Endodermal cell (in vitro differentiated cells): ENCODE measurements around the gene GALNT2. TPM values are rescaled to one million over a fixed set of nuclear protein-coding genes. Genes with fewer than 3 reads are reported as not detected.

ENCODE experiments used
- DNase-seq: peaks from one replicate; pipeline ENCODE4 v3.0.0-alpha.2; 2017
- H3K27ac ChIP-seq: 2 replicates; pipeline ENCODE4 v1.5.1; 2013; ENCODE audit warnings: mild to moderate bottlenecking, low read depth, low read length, moderate library complexity
- H3K27me3 ChIP-seq: 2 replicates; pipeline ENCODE4 v1.6.1; 2013; ENCODE audit warnings: mild to moderate bottlenecking, low read length, moderate library complexity; ENCODE audit not compliant: insufficient read depth, control insufficient read depth, poor library complexity, severe bottlenecking
- H3K36me3 ChIP-seq: 2 replicates; pipeline ENCODE4 v1.7.0; 2013; ENCODE audit warnings: mild to moderate bottlenecking, low read length, moderate library complexity; ENCODE audit not compliant: control insufficient read depth, insufficient read depth
- H3K4me1 ChIP-seq: one replicate; pipeline ENCODE4 v1.7.0; 2013; ENCODE audit warnings: low read length; ENCODE audit not compliant: control insufficient read depth, insufficient read depth
- H3K4me3 ChIP-seq: 2 replicates; pipeline ENCODE4 v1.5.1; 2013; ENCODE audit warnings: mild to moderate bottlenecking, low read length, moderate library complexity
- H3K9ac ChIP-seq: 2 replicates; pipeline ENCODE4 v1.6.1; 2013; ENCODE audit warnings: mild to moderate bottlenecking, low read length, moderate library complexity; ENCODE audit not compliant: poor library complexity, severe bottlenecking; ENCODE audit errors: extremely low read depth
- H3K9me3 ChIP-seq: 2 replicates; pipeline ENCODE4 v1.6.1; 2013; ENCODE audit warnings: mild to moderate bottlenecking, low read length, moderate library complexity; ENCODE audit not compliant: control insufficient read depth
- H3K27ac Mint-ChIP-seq: 2 replicates; pipeline ENCODE4 v1.8.0; 2020; ENCODE audit warnings: mixed read lengths
- H3K27me3 Mint-ChIP-seq: 2 replicates; pipeline ENCODE4 v1.8.0; 2021; ENCODE audit warnings: mild to moderate bottlenecking, mixed read lengths; ENCODE audit not compliant: insufficient read depth
- H3K36me3 Mint-ChIP-seq: 2 replicates; pipeline ENCODE4 v1.8.0; 2020; ENCODE audit warnings: low read depth, mixed read lengths
- H3K4me1 Mint-ChIP-seq: 2 replicates; pipeline ENCODE4 v1.8.0; 2020; ENCODE audit warnings: mixed read lengths
- H3K4me3 Mint-ChIP-seq: 2 replicates; pipeline ENCODE4 v1.8.0; 2020; ENCODE audit warnings: mild to moderate bottlenecking, moderate library complexity, mixed read lengths
- H3K9me3 Mint-ChIP-seq: 2 replicates; pipeline ENCODE4 v1.8.0; 2020; ENCODE audit warnings: mild to moderate bottlenecking, mixed read lengths
- WGBS, 2 experiments: methylation state at CpG; one replicate each; pipeline versions ENCODE4 v1.1.5 to v1.1.7; 2013; ENCODE audit warnings: missing lambda C conversion rate in 2 of 2, mixed read lengths in 1 of 2; ENCODE audit not compliant: insufficient coverage in 1 of 2, insufficient read length in 1 of 2; 5-methylcytosine and 5-hydroxymethylcytosine counted together
- total RNA-seq, 2 donors: library from RNA; stranded (reverse); fragmentation: NEBNext Ultra II Directional in 1 of 2; extraction: Animal tissue kit (Norgen Biotek cat#: 25700) in 1 of 2; gene quantifications; 2 replicates in 1 of 2; 3 replicates in 1 of 2; pipeline ENCODE4 v1.2.1, GENCODE V29; 2021
- TF ChIP-seq, protein P1 (sequence below): fragments of 200-600 bp; sonication (generic); conservative IDR thresholded peaks from 2 replicates; pipeline ENCODE4 v1.5.0; 2021; ENCODE audit warnings: antibody characterized with exemption, mild to moderate bottlenecking

The GALNT2 gene
- total RNA-seq, 2 donors from 2014 or later, result 41.6 to 63.5 TPM

DNA sequence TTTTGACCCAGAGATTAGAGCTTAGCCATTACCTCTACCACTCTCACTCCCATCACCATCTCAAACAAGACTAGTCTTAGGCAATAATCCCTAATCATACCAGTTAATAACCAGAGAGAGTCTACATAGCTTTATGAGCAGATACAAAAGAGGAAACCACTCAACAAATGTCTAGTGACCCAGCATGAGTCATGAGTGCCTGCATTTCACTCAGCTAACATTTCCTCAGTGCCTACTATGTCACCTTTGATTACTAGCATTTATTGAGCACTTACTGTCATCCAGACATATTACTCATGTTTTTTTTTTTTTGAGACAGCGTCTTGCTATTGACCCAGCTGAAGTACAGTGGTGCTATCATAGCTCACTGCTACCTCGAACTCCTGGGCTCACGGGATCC lies 35.9 kb upstream of the GALNT2 start:
- Histone ChIP-seq H3K36me3 (no peaks in the 10 kb centered on the region), H3K27me3 (no peaks in the 10 kb centered on the region), H3K4me1 (no peaks in the 10 kb centered on the region), H3K4me3 (no peak overlapping the region), H3K9me3 (no peaks in the 10 kb centered on the region), H3K9ac (no peak overlapping the region), H3K27ac (no peak overlapping the region)
- no peak for DNase-seq
- Mint-ChIP-seq H3K4me1 (peaks cover 12% of the 10 kb centered on the region), H3K27me3 (peaks cover 4% of the 10 kb centered on the region), H3K27ac (no peak overlapping the region), H3K36me3 (peaks cover 1% of the 10 kb centered on the region), H3K4me3 (no peak overlapping the region), H3K9me3 (peaks cover 4% of the 10 kb centered on the region)
- WGBS, 2 experiments, result 83 to 85% methylated on average over 1 to 3 of the region's 3 CpGs
- TF ChIP-seq, protein P1, sequence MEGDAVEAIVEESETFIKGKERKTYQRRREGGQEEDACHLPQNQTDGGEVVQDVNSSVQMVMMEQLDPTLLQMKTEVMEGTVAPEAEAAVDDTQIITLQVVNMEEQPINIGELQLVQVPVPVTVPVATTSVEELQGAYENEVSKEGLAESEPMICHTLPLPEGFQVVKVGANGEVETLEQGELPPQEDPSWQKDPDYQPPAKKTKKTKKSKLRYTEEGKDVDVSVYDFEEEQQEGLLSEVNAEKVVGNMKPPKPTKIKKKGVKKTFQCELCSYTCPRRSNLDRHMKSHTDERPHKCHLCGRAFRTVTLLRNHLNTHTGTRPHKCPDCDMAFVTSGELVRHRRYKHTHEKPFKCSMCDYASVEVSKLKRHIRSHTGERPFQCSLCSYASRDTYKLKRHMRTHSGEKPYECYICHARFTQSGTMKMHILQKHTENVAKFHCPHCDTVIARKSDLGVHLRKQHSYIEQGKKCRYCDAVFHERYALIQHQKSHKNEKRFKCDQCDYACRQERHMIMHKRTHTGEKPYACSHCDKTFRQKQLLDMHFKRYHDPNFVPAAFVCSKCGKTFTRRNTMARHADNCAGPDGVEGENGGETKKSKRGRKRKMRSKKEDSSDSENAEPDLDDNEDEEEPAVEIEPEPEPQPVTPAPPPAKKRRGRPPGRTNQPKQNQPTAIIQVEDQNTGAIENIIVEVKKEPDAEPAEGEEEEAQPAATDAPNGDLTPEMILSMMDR, result no peak

DNA sequence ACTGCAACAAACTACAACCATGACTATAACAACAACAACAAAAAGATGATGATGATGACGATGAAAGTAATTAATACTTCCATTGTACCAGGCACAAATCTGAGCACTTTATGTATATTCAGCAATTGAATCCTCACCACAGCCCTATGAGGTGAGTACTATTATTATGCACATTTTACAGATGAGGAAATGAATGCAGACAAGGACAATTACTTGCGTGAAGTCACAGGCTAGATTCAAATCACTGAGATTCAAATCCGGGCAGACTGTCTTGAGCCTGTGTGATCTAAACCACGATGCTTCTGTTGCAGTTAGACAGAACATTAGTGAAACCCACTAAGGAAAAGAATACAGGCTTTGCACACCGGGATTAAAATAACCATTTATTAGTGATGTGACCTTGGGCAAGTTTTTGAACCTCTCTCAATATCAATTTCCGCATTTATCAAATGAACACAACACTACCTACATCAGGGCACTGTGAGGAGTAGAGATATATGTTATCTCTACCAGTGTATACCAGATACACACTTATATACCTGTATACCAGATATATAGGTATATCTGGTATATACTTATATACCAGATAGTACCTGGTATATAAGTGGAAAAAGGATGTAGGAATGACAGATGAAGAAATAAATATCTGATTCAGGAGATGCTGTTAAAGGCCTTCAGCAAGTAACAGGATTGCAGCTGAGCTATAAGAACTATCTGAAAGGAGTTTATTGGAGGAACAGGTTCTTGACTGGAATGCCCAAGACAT lies 34.3 kb upstream of the GALNT2 start:
- Mint-ChIP-seq H3K9me3 (peaks cover 6% of the 10 kb centered on the region), H3K27ac (no peak overlapping the region), H3K27me3 (no peaks in the 10 kb centered on the region), H3K36me3 (peaks cover 1% of the 10 kb centered on the region), H3K4me3 (no peak overlapping the region), H3K4me1 (peaks cover 19% of the 10 kb centered on the region)
- H3K36me3 ChIP-seq, result no peaks in the 10 kb centered on the region
- peaks cover 7% of the 10 kb centered on the region for H3K4me1 ChIP-seq
- no peak overlapping the region for H3K27ac ChIP-seq
- H3K27me3 ChIP-seq, result no peaks in the 10 kb centered on the region
- WGBS, 2 experiments, result 92 to 93% methylated on average over 4 to 5 of the region's 6 CpGs
- no peaks in the 10 kb centered on the region for H3K9me3 ChIP-seq
- no peak overlapping the region for H3K9ac ChIP-seq
- no peak for DNase-seq
- TF ChIP-seq, protein P1, result no peak
- H3K4me3 ChIP-seq, result no peak overlapping the region

- Mint-ChIP-seq H3K9me3 (peaks cover 6% of the 10 kb centered on the region), H3K36me3 (peaks cover 1% of the 10 kb centered on the region), H3K27ac (no peak overlapping the region), H3K27me3 (no peaks in the 10 kb centered on the region), H3K4me1 (peaks cover 8% of the 10 kb centered on the region), H3K4me3 (no peak overlapping the region)
- peaks cover 7% of the 10 kb centered on the region for H3K4me1 ChIP-seq
- no peak overlapping the region for H3K4me3 ChIP-seq
- no peak overlapping the region for H3K9ac ChIP-seq
- TF ChIP-seq, protein P1, result no peak
- H3K27me3 ChIP-seq, result no peaks in the 10 kb centered on the region
- H3K9me3 ChIP-seq, result no peaks in the 10 kb centered on the region
- H3K36me3 ChIP-seq, result no peaks in the 10 kb centered on the region
- WGBS, 2 experiments, result 77 to 87% methylated on average over 2 to 3 of the region's 3 CpGs
- no peak for DNase-seq
- H3K27ac ChIP-seq, result no peak overlapping the region
Observed at GRCh38 chr1:230037261-230037660, 29.8 kb upstream of the GALNT2 start.
